C4-2B (cell line): ENCODE results near the gene ZNRD2.
A peak's percentile ranks its signal among the peaks of the same experiment; 100 is the strongest.
"Not testable (repeated sequence)": the region's sequence is repeated elsewhere in the genome, so short reads cannot be mapped to it uniquely, and the experiment has no call there.

Source experiments
- H3K27ac ChIP-seq: fragments of 450-650 bp; 2 replicates; pipeline ENCODE4 v1.5.1; 2017
- CTCF ChIP-seq: fragments of 450-650 bp; conservative IDR thresholded peaks from 2 replicates; pipeline ENCODE4 v1.5.1; 2017; ENCODE audit warnings: mild to moderate bottlenecking
- ZFX ChIP-seq: fragments of 450-650 bp; IDR thresholded peaks from 2 replicates; pipeline ENCODE4 v1.6.1; 2017

The ZNRD2 gene

DNA sequence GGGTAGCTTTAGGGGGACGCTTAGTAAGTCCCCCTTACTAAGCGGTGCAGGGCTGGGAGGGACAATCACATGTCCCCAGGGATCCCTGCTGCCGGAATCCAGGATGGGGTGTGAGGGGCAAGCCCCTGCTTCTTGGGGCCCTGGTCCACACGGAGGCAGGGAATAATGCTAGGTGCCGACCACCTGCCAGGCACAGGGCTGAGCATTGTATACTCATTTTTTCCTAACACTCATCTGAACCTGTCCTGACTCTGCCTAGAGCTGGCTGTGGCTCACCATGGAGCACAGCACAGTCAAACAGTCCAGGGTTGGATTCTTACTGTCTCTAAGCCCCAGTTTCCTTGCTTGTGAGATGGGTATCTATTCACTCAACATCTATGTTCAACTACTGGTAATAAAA lies 10.7 kb upstream of the ZNRD2 start:
- TF ChIP-seq CTCF (no peak), ZFX (no peak)
- peak overlapping the region; percentile 68 for H3K27ac ChIP-seq

DNA sequence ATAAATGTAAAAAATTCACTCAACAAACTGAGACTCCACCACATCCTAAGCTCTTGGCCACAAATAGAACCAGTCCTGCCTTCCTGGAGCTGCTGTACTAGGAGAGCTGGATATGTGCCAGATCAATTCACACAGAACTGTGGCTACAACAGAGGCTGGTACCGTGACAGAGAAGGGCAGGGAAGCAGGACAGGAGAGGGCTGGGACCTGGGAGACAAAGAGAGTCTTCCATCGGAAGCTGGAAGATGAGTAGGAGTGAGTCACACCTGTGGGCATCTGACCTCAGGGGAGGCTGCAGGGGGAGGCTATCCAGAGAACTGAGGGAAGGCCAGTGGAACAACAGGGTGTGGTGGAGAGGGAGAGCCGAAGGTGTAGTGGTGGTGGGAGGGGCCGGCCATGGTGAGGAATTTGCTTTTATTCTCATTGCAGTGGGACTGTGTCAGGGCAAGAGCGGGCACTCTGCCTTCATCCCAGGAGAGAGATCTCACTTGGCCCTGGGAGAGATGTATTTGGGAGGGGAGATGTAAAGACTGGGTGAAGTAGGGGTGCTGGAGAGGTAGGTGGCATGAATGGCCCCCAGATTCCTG lies 10.2 kb upstream of the ZNRD2 start:
- no peak for TF ChIP-seq CTCF
- peak overlapping the region; percentile 68 for H3K27ac ChIP-seq

DNA sequence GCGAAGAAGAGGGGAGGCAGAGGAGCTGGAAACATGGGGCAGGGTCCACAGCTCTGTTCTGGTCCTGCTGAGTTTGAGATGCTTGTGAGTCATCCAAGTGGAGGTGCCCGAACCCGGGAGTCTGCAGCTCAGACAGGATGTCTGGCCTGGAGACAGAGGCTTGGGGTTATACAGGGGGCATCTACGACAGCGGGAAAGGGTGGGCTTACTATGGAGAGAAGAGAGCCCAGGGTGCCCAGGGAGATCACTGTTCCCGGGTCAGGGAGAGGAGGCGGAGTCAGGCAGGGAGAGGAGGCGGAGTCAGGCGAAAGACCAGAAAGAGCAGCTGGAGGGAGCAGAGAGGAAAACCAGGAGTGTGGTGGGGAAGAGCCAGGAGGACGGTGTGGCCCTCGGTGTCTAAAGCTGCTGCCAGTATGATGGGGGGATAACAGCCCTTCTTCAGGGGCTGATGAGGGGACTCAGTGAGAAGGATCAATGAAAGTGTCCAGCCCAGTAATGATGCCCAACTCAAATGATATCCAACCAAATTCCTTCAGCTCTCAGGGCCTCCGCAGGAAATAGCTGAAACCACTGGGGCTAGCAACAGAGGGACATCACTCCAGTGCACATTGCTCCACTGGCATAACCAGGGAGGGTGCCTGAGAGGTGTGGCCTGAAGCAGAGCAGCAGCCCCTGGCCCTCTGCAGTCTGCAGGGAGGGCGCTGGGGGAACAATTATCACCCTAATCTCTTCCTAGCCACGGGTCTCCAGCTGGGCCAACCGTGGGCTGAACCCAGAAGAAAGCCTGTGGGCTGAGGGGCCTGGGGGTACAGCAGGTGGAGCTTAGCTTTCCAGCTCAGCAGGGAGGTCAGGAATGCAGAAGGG lies 9.5 kb upstream of the ZNRD2 start:
- peak overlapping the region; percentile 68; the same call in 1 of the 2 replicates for H3K27ac ChIP-seq
- TF ChIP-seq CTCF, result no peak
- TF ChIP-seq ZFX, result no peak

DNA sequence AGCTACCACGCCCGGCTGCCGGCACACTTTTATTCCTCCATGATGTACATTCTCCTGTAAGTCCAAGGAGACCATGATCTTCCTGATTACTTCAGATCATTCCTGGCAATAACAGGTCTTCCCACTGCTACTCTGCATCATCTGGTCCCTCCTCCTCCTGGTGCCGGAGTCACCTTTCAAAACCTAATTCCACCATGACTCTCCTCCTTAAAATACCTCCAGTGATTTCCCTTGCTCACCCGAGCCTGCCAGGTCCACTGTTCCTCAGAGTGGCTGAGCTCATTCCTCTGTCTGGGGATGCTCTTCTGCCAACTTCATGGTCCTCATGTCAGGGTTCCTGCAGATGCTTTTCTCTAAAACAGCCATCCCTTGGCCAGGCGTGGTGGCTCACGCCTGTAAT lies 8.3 kb upstream of the ZNRD2 start:
- TF ChIP-seq ZFX (no peak), CTCF (no peak)
- no peak overlapping the region for H3K27ac ChIP-seq

- no peak for TF ChIP-seq CTCF
- H3K27ac ChIP-seq, result no peak overlapping the region
These were observed 7.5 kb upstream of the ZNRD2 start for GRCh38 chr11:65562788-65563187.

DNA sequence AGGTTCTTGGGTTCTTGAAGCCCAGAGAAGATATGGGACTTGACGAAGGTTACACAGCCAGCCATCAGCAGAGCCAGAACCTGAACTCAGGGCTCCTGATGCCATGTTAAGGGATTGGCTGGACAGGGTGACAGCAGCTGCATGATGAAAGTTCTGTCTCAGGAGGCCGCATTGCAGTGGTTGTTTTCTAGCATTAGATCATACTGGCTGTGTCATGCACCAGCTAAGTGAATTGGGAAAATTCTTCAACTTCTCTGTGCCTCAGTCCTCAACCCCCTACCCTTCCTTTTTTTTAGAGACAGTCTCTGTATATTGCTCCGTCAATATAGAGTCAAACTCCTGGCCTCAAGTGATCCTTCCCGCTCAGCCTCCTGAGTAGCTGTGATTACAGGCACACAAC lies 6.7 kb upstream of the ZNRD2 start:
- no peak for TF ChIP-seq ZFX
- TF ChIP-seq CTCF, result no peak
- H3K27ac ChIP-seq, result no peak overlapping the region

- H3K27ac ChIP-seq, result not testable (repeated sequence)
These were observed 5.3 kb upstream of the ZNRD2 start for GRCh38 chr11:65564879-65565559.
